DLD1 (cell line): ENCODE measurements around the gene UBL4A.

Experiments
- in situ Hi-C: cut with HindIII; loops from 2 replicates; pipeline ENCODE4 v1.10.0; 2017; ENCODE audit warnings: low sequenced_read_pairs

The UBL4A gene

DNA sequence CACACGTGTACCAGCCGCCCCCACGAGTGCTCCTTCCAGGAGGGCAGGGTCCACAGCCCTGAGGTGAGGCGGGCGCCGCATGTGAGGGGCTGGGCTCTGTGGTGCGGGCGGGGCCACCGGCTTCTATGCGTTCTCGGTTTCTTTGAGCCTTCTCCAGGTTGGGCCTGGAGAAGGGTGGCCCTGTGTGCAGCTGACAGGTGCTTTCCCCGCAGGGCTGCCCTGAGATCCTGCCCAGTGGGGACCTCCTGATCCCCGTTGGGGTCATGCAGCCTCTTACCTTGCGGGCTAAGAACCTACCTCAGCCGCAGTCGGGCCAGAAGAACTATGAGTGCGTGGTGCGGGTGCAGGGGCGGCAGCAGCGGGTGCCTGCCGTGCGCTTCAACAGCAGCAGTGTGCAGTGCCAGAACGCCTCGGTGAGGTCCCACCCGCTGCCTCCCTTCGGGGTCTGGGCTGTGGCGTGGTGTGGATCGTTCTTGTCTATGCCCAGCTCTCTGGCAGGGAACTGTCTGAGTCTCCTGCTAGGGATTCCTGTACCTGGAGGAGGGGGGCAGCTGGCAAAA, 21.5 kb downstream of the UBL4A start:
- in situ Hi-C loops, result no loop called here

DNA sequence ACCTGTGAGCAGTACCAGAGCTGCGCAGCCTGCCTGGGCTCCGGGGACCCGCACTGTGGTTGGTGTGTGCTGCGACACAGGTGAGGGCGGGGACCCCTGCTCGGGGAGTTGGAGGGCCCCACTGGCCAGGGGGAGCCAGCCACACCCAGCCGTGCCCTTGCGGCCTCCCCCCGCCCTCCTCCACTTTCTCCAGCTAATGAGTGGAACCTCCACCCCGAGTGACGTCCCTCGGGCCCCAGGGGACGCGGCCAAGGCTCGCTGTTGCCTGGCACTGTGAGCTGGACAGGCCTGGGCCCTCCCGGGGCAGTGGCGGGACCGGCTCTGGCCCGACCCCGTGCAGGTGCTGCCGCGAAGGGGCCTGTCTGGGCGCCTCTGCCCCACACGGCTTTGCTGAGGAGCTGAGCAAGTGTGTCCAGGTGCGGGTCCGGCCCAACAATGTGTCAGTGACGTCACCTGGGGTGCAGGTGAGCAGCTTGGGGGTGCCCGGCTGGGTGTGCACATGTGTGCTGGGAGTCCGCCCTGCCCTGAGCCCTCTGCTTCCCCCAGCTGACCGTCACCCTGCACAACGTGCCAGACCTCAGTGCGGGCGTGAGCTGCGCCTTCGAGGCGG, 22.7 kb downstream of the UBL4A start:
- in situ Hi-C loops, result no loop called here

DNA sequence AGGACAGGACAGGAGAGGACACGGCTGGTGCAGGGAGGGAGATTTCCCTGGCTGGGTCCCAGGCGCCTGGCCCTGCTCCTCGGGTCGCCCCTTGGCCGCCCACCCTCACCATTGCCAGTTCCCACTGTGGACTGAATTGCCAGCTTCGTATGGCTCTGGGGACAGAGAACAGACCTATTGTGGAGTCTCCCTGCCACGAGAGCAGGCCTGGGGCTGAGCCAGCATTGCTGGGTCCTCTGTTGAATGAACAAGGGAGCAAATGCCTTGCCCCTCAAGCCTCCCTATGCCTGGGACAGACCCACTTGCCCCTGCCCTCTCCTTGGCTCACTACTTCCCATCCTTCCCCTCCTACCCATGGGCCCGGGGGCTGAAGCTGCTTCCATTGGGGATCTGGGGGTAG, 24.0 kb downstream of the UBL4A start:
- in situ Hi-C loops, result no loop called here

DNA sequence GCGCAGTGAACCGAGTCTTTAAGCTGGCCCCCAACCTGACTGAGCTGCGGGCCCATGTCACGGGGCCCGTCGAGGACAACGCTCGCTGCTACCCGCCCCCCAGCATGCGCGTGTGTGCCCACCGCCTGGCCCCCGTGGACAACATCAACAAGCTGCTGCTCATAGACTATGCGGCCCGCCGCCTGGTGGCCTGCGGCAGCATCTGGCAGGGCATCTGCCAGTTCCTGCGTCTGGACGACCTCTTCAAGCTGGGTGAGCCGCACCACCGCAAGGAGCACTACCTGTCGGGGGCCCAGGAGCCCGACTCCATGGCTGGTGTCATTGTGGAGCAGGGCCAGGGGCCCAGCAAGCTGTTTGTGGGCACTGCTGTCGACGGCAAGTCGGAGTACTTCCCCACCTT, 26.1 kb downstream of the UBL4A start:
- in situ Hi-C loops, result no loop called here

DNA sequence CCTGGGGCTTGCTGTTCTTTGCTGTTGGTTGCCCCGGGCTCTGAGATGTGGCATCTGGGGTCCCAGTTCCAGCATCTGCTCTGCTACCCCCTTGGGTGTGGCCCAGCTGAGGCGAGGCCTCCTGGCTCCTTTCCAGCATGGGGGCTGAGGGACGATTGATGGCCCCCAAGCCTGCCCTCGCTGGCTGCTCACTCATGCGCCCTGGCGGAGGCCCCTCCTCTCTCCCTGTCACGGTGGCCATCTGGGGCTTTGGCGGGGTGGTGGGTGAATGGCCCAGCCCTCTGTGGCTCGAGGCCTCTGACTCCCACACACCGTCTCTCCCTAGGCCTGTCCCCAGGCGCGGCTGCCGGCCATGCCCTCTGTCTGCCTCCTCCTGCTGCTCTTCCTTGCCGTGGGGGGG, 26.6 kb downstream of the UBL4A start:
- in situ Hi-C loops, result no loop called here

DNA sequence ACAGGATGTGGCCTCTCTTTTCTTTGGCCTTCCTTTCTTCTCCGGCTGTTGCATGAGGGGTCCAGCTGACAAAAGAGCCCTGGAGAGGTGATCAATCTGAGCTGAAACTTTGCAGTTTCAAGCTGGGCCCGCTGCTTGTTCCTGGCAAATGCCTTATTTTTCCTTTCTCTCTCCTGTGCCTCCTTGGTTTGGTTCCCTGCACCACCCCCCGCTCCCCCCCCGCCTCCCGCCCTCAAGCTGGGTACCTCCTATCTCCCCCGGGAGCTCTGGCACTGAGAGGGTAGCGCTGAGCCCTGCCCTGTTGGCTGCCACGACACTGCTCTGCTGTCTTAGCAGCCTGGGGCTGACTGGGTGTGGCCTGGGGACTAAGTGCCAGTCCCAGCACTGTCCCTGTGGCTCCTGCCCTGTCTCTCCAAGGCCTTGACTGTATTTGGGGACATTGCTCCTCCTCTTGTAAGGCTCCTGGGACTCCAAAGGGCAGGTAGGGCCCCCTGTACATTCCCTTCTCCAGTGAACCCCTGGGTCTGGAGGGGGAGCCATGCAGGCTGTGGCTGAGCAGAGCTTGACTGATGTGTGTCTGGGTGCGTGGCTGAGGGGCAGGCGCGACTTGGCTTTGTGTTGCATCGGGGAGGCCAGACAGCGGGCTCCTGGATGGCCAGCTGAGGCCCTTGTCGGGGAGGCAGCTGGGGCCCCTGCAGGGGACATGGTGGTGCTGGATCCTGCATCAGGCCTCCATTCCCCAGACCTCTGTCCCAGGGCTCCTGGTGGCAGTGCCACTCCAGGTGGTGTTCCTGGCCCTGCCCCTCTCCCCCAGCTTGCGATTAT, 27.2 kb downstream of the UBL4A start:
- in situ Hi-C loops, result no loop called here

DNA sequence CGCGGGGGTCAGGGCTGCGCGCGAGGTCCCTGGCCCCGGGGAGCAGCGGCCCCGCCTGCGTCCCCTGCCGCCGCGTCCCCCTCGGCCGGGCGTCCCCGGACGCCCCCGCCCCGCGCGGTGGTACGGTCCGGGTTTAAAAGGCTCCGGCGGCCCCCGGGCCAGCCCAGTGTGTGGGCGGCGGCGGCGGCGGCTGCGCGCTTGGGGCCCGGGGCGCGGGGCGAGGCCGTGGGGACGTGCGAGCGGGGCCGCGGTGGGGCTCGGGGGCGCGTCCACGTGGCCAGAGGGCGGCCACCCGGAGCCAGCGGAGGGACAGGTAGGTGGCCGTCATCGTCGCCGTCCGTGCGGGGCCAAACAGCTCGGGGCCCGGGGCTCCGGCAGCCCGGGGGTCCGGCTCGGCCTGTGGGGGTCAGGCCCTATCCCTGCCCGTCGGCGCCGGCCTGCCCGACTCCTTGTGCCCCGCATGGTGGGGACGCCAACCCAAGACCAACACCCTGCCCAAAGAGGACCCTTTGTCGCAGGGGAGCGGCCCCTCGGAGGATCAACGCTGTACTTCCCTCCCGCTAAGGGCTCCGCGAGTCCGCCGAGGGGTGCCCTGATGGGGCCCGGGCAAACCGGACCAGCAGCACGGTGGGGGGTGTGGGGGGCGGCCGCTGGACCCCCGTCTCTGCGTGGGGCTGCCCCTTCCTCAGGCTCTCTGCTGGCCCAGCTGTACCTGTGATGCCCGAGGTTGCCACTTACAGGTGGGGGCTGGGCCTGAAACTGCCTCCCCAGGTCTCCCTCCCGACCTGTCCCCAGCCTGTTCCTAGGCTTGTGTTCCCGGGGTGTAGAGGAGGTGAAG, 28.1 kb downstream of the UBL4A start, which contains the start of gene PLXNA3:
Gene PLXNA3 (plus strand): TSS at position 166 of the 838 bp plus-strand sequence. CDS start 1,903 bp downstream, outside the sequence.
- in situ Hi-C loops, result no loop called here

DNA sequence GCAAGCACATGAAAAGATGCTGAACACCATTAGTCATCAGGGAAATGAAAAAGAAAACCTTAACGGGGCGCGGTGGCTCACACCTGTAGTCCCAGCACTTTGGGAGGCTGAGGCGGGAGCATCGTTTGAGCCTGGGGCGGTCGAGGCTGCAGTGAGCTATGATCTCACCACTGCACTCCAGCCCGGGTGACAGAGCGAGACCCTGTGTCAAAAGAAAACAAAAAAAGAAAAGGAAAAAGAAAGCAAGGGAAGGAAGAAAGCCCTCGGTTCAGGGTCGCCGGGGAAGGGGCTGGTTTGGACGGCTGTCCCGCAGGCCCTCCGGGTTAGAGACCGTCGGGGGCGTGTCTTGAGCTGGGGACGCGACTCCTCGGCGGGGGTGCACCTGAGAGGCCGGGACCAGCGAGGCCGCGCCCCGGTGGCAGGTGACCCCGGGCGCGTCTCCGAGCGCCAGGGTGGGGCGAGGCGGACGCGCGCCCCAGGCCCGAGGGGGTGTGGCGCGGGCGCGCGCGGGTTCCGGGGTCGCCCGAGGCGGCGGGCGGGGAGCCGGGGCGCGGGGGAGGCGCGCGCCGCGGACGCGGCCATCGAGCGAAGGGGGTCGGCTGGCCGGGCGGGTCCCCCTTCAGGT, 28.8 kb downstream of the UBL4A start:
- in situ Hi-C loops, result no loop called here

DNA sequence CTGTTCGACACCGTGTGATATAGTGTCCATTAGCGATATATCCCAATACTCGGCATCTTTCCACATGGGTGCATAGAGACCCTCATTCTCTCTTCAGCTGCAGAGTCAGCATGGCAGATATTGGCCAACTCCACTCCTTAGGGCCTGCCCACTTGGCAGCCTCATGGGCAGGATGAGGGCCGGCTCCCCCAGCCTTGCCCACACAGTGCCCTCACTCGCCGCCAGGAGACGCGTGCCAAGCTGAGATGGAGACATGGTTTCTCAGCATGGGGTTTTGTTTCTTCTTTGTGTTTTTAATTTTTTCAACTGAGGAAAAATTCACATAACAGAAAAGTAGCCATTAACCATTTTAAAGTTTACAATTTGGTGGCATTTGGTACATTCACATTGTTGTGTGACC, 33.6 kb downstream of the UBL4A start:
- in situ Hi-C loops, result no loop called here

DNA sequence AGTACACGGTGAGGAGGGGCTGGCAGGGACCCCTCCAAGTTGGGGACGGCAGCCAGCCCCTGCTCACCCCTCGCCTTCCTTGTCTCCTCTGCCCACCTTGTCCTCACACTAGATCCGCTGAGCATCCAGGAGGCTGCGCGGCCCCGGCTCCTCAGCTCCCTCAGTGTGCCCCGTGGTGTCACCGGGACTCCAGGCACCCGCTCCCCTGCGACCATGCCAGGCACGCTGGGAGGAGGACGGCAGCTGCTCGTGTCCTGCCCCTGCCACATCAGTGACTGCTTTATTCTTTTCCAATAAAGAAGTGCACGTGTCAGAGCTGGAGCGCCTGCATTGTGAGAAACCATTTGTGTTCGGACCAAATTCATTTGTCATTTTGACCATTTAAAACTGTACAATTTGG, 36.1 kb downstream of the UBL4A start:
- in situ Hi-C loops, result no loop called here

DNA sequence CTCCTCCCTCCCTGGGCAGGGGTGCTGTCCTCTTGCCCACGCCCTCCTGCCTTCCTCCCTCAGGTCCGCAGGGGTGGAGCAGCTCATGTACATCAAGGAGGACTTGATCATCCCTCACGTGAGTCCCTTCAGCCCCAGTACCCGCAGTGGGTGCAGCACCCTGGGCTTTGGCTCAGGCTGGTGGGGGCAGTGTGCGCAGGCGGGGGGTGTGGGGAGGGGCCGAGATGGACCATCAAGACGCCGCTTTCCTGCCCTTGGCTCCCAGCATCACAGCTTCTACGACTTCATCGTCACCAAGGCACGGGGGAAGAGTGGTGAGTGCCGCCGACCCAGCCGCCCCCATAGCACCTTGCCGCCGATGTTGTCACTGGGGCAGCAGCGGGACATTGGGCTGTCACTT, 36.8 kb downstream of the UBL4A start:
- in situ Hi-C loops, result no loop called here

DNA sequence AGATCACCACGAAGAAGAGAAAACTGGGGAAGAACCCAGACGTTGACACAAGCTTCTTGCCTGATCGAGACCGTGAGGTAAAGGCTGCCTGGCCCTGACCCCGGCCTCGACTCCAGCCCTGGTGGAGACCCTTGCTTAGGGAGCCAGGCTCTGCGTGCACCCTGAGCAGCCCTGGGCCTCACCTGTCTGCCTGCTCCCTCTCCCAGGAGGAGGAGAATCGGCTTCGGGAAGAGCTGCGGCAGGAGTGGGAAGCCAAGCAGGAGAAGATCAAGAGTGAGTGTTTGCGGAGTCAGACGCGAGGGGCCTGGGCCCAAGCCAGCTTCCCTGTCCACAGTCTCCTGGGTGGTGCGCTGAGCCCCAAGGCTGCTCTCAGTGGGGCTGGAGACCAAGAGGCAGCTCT, 37.9 kb downstream of the UBL4A start:
- in situ Hi-C loops, result no loop called here

DNA sequence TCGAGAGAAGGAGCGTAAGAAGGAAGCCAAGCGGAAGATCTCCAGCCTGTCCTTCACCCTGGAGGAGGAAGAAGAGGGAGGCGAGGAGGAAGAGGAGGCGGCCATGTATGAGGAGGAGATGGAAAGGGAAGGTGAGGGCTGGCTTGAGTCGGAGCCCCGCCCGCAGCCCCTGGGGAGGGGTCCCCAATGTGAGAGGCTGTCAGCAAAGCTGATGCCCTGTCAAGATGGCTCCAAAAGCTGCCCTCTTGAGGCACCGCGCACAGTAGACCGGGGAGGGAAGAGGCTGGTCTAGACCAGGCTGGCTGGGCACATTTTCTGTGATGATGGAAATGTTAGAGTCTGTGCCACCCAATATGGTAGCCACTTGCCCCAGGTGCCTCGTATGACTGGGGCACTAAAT, 40.0 kb downstream of the UBL4A start:
- in situ Hi-C loops, result no loop called here

DNA sequence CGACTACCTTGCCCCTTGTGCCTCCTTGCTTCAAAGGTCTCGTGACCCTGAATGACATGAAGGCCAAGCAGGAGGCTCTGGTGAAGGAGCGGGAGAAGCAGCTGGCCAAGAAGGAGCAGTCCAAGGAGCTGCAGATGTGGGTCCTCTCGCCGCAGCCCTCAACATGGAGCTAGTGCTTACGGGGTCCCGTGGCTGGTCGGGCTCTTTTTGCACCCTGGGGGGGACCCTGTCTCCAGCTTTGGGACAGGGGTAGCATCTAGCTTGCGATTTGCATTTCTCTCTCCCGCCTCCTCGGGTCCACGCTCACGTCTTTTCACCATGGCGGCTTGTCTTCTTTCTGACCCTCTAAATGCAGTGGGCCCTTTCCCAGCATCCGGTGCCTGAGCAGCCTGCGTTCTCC, 40.6 kb downstream of the UBL4A start:
- in situ Hi-C loops, result no loop called here

DNA sequence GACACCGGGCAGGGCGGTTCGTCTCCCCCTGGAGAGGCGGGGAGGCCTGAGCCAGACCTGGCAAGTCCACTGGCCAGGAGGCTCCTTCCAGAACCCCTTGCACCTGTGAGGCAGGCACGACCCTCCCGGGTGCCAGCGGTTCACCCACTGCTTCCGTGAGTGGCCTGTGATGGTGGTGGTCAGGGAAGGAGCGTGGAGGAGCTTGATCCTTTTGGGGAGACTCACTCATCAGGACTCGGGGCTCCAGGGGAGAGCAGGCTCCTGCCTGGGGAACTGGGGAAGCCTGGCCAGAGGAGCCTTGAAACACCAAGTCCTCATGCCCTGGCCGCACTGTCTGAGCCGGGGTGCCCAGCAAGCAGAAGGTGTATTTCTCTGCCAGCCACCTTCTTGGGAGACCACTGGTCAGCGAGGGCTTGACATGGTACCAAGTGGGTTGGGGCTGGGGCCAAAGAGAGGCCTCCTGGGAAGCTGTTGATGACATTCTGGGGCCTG, 41.6 kb downstream of the UBL4A start:
- in situ Hi-C loops, result no loop called here

DNA sequence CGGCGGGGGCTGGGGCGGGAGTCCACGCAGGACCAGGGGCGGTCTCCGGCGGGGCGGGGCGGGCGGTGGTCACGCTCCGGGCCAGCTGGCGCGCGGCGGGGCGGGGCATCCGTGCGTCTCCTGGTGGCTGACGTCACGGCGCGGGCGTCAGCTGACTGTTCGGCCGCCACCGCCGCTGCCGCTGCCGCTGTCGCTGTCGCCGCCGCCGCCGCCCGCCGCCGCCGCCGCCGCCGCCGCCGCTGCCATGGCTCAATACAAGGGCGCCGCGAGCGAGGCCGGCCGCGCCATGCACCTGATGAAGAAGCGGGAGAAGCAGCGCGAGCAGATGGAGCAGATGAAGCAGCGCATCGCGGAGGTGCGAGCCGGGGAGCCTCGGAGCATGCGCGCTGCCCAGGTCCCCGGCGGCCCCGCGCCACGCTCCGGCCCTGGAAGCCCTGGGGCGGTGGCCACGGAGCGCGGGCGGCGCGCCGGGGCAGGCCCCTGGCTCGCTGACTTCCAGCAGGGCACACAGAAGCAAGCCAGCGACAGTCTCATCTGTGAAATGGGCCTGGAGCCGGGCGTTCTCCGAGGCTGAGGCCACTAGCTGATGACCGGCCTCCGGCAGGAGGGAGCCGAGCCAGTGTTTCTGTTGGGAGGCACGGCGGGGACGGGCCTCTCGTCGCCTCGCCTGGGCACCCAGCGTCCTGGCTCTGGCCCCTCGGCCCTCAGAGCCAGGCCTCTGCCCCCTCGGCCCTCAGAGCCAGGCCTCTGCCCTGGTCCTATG, 42.2 kb downstream of the UBL4A start, which contains the start of gene FAM50A:
Gene FAM50A (plus strand): TSS at position 150 of the 763 bp plus-strand sequence. CDS start 95 bp downstream, at position 245.
- in situ Hi-C loops, result no loop called here

DNA sequence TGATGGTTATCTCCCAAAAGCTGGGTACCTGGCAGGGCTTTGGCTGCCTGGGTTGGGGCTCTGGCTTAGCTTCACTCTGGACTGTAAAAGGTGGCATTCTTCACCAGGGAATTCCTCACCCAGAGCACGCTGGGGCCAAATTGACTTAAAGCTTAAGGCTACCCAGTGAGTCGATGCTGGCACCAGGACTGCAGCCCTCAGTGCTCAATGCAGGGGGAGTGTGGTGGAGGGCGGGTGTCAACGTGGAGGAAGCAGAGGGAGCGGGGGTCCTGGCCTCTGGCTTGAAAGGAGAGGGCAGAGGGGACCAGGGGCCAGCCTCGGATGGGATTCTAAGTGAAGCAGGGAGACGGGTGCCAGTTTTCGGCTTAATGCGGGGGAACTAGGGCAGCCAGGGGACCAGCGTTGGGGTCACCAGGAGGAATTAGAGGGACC, 42.9 kb downstream of the UBL4A start:
- in situ Hi-C loops, result no loop called here

DNA sequence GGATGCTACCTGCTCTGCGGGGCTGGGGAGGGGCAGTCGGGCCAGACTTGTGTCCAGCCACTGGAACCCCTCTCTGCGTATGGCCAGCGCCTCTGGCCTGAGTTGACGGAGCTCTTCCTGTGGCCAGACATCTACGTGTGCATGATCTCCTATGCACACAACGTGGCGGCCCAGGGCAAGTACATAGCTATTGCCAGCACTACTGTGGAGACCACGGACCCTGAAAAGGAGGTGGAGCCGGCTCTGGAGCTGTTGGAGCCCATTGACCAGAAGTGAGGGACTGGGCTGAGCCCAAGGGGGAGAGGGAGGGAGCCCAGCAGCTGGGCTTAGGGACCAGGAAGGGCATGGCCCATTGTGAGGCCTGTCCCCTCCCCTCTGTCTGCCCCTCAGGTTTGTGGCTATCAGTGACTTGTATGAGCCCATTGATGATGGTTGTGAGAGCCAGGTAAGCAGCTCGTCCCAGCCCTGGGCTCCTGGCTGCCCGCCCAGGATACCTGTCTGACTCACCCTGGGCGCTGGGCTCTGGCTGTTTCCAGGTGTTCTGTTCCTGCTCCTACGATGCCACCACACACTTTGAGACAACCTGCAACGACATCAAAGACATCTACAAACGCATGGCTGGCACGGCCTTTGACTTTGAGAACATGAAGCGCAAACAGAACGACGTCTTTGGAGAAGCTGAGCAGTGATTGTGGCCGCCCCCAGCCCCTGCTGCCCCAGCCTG, 44.3 kb downstream of the UBL4A start:
- in situ Hi-C loops, result no loop called here

DNA sequence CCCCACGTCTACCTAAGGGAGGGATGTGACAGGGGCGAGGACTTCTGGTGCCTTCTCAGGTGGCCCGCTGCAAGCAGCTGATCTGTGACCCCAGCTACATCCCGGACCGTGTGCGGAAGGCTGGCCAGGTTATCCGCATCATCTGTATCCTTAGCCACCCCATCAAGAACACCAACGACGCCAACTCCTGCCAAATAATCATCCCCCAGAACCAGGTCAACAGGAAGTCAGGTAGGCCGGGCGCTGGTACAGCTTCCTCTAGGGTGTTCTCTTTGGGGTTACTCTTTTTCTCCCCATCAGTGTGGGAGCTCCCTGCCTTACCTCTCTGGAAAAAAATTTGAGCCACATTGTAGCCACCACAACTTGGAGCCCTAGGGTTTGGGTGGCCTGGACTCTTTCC, 44.9 kb downstream of the UBL4A start:
- in situ Hi-C loops, result no loop called here
